ENCODE measurements around the gene CCDC85B.

CCDC85B gene

GRCh38 chr11:65869643-65870306 is 20.7 kb upstream of the CCDC85B start:
- no peak for DNase-seq

GRCh38 chr11:65870307-65870658 is 20.2 kb upstream of the CCDC85B start:
- no peak for DNase-seq

- no peak for DNase-seq
Observed at GRCh38 chr11:65870706-65871681, 19.5 kb upstream of the CCDC85B start.

- DNase-seq, result no peak
Observed at GRCh38 chr11:65871811-65872548, 18.5 kb upstream of the CCDC85B start.

GRCh38 chr11:65872586-65873317 is 17.7 kb upstream of the CCDC85B start, which contains the start of gene EFEMP2:
Gene EFEMP2, minus strand, starts transcription at chr11:65872800. Its CDS starts 446 bp downstream, at chr11:65872354.
- DNase-seq, result no peak

- DNase-seq, result peak; percentile 98
Observed at GRCh38 chr11:65873318-65874156, 16.9 kb upstream of the CCDC85B start.

- DNase-seq, result no peak
Observed at GRCh38 chr11:65879617-65880016, 10.9 kb upstream of the CCDC85B start, which contains the start of gene CTSW. Gene CTSW, plus strand, starts transcription at chr11:65879837. Its CDS starts 18 bp downstream, at chr11:65879855.

- DNase-seq, result no peak
Observed at GRCh38 chr11:65880027-65880426, 10.4 kb upstream of the CCDC85B start.

- DNase-seq, result no peak
Observed at GRCh38 chr11:65880844-65881421, 9.5 kb upstream of the CCDC85B start.

- no peak for DNase-seq
Observed at GRCh38 chr11:65882120-65883057, 8.1 kb upstream of the CCDC85B start.

GRCh38 chr11:65883058-65883761 is 7.3 kb upstream of the CCDC85B start:
- DNase-seq, result no peak

- DNase-seq, result no peak
Observed at GRCh38 chr11:65883786-65884715, 6.4 kb upstream of the CCDC85B start.

GRCh38 chr11:65884716-65885092 is 5.8 kb upstream of the CCDC85B start:
- peak; percentile 89 for DNase-seq

GRCh38 chr11:65885231-65885630 is 5.2 kb upstream of the CCDC85B start:
- no peak for DNase-seq

GRCh38 chr11:65885808-65886536 is 4.5 kb upstream of the CCDC85B start:
- no peak for DNase-seq

GRCh38 chr11:65886826-65887722 is 3.4 kb upstream of the CCDC85B start:
- no peak for DNase-seq

All from suppressor macrophage treated with lipopolysaccharide for 4 hours (primary cell).